GM18909 (cell line): ENCODE measurements around the gene FAM209B.
"Not testable (repeated sequence)": the region's sequence is repeated elsewhere in the genome, so short reads cannot be mapped to it uniquely, and the experiment has no call there.

Source experiments
- ATAC-seq: cut with Tn5 transposase; IDR thresholded peaks from one replicate; pipeline ENCODE4 v1.9.1; 2021; ENCODE audit warnings: mild to moderate bottlenecking; ENCODE audit not compliant: unreplicated experiment, poor library complexity

The FAM209B gene, protein sequence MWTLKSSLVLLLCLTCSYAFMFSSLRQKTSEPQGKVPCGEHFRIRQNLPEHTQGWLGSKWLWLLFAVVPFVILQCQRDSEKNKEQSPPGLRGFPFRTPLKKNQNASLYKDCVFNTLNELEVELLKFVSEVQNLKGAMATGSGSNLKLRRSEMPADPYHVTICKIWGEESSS

GRCh38 chr20:56532946-56533345, at the start of gene FAM209B:
TSS of gene FAM209B (plus strand) at chr20:56533246. CDS start at chr20:56533342, 96 bp downstream.
- not testable (repeated sequence) for ATAC-seq

DNA sequence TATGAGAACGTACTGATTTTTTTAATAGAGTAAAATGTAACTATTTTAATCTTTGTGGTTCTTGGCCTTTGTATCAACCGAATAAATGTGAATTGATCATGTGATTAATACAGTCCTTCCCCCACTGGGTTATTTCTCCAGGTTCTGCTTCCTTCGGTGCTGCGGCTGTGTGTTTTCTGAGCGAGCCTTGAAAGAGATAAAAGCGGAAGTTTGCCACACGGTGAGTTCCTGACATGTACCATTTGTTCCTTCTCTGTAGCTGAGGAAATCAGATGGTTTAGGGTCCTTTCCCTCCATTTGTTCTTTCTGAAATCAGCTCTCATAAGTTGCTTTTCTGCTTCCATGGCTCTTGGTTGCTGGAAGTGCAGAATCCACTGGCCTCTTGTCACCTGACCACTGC, 49.1 kb upstream of the FAM209B start:
- ATAC-seq, result no peak

- no peak for ATAC-seq
Observed at GRCh38 chr20:56487216-56487615, 45.8 kb upstream of the FAM209B start.

DNA sequence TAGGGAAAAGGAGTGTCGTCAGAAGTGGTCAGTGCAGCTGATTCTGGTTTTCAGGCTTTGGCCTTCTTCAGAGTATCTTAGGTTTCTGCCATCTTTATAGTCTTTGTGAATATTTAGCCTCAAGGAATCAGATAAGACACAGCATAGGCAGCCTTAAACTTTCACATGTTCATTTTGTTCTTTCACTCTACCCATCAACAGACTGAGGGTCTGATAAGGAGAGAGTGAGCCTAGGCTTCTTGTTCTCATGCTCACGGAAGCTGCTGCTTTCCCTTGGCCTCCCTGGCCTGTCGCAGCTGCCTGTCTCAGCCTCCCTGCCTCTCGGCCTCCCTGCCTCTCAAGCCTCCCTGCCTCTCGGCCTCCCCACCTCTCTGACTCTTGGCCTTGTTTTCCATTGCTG, 44.5 kb upstream of the FAM209B start:
- ATAC-seq, result no peak

DNA sequence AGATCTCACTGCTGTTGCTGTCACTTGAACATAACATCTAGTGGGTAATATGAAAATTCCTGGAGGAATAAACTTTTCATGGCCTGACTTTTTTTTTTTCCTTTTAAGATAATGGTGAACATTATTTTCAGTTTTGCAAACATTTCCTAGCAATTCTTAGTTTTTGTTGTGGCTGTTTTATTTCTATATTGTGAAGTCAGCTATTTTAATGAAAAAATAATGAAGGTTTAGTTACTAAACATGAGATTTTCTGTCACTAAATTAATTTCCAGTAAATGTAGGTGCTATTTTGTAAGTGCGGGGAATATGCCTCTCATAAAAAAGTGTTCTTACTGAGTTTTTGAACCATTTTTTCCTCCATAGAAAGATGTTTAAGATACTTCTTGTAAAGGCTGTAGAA, 31.9 kb upstream of the FAM209B start:
- ATAC-seq, result no peak

DNA sequence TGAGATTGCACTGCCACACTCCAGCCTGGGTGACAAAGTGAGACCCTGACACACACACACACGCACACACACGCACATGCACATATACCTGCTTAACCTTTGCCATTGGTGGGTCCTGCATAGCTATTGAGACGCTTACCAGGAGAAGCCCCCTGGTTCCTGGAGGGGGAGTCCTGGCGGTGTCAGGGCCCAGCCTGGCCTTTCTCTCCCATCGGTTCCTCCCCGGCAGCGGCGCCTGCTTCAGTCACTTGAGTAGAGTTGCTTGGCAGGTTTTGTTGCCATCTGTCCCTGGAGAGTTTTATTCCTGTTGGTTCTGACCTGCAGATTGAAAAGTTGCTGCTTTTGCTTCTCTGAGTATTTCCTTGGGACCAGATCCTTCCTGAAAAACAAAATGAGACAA, 29.1 kb upstream of the FAM209B start:
- ATAC-seq, result no peak

DNA sequence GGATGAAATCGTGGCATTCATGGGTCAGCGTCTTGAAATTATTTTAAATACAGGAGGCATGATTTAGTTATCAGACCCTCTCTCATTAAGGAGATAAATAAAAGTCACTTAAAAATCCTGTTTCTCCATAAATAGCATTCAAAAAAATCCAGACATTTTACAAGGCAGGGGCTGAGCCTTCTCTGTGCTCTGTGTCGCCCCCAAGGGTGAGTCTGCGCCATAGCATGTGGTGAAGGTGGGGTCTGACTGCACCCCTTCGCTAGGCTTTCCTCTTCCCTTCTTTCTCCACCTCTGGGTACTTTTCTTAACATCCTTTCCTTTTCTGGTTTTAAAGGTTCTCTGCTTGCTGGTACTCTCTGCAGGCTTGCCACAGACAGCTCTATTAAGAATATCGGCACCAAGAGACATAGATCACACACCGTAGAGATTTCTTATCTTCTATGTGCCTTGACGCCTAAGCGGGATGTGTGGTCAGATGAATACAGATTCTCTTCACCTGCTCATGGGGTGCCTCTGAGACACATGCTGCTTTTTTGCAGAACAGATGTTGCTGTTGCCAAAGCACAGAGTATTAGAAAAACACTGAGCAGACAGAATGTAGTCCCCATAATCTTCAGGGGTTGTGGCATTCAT, 28.6 kb upstream of the FAM209B start:
- ATAC-seq, result peak; percentile 47

DNA sequence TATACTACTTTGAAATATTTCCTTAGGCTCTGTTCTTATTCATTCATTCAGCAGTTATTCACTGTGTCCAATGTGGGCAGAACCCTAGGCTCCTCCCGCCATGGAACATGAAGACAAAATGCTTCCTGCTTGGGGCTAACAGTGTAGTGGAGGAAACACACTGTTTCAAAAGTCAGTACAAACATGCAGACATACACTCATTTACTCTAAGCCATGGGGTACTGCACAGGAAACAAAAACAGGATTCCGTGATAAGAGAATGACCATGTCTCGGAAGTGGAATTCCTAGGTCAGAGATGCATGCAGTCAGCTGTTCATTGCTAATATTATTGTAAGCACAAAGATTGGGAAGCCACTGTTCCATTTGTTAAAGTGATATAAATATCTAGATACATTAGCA, 26.9 kb upstream of the FAM209B start:
- ATAC-seq, result no peak

DNA sequence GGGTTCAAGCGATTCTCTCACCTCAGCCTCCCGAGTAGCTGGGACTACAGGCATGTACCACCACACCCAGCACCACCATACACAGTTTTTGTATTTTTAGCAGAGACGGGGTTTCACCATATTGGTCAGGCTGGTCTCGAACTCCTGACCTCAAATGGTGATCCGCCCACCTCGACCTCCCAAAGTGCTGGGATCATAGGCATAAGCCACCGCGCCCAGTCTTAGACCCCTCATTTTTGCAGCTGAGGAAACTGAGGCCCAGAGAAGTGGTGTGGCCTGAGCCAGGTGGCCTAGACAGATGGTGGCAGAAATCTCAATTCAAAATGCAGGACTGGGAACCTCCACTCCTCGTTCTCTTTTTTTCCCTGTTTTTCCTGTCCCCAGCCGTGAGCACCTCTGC, 21.1 kb upstream of the FAM209B start:
- ATAC-seq, result no peak

GRCh38 chr20:56513161-56514150, 19.6 kb upstream of the FAM209B start:
- no peak for ATAC-seq

DNA sequence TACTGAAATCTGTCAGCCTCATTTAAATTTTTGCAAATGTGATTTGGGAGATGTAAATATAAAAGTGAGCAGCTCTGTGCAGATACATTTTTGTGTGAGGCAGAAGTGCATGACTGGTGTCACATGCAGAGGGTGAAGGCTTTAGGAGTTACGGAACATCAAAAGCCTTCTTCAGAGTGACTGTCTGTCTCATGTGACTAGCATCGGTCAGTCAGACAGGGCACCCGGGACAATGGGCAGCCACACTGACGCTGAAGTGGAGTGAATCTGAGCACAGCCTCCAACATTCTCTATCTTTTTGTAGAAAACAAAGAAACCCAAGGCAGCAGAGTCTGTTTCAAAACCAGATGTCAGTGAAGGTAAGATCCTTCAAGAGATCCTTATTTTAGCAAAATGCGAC, 16.4 kb upstream of the FAM209B start:
- ATAC-seq, result no peak

- no peak for ATAC-seq
Observed at GRCh38 chr20:56517211-56517610, 15.8 kb upstream of the FAM209B start.

GRCh38 chr20:56517641-56518040, 15.4 kb upstream of the FAM209B start:
- no peak for ATAC-seq

GRCh38 chr20:56518126-56518525, 14.9 kb upstream of the FAM209B start:
- no peak for ATAC-seq

- no peak for ATAC-seq
Observed at GRCh38 chr20:56518721-56519398, 14.2 kb upstream of the FAM209B start.

GRCh38 chr20:56519551-56519950, 13.5 kb upstream of the FAM209B start:
- no peak for ATAC-seq

DNA sequence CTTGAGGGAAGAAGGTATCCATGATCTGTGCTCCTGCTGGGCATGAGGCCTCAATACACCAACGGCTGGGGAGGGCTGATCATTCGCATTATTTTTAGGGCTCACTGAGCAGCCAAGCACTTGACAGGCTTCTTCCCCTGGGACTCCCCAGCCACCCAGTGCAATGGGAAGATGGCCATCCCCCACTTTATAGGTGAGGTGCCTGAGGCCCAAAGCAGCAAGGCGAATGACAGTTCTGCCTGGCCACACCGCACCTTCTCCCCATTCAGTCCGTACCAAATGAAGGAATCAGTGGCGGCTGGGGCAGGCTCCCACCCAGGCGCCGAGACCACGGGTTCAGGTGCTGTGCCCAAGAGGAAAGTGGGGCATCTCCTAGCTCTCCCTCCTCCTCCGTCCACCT, 12.9 kb upstream of the FAM209B start:
- no peak for ATAC-seq

GRCh38 chr20:56520746-56521354, 12.2 kb upstream of the FAM209B start:
- not testable (repeated sequence) for ATAC-seq

- ATAC-seq, result no peak
Observed at GRCh38 chr20:56522311-56522710, 10.7 kb upstream of the FAM209B start.

- not testable (repeated sequence) for ATAC-seq
Observed at GRCh38 chr20:56524444-56524843, 8.6 kb upstream of the FAM209B start, which contains the start of gene FAM209A. TSS of gene FAM209A (plus strand) at chr20:56524744. CDS start at chr20:56524809, 65 bp downstream.
